ENCODE measurements around the gene PIP5K1B.
"Not testable (repeated sequence)": the region's sequence is repeated elsewhere in the genome, so short reads cannot be mapped to it uniquely, and the experiment has no call there.

Gene PIP5K1B

GRCh38 chr9:68698943-68699509 lies 6.0 kb upstream of the PIP5K1B start:
- in situ Hi-C loops (cut with HindIII; ENCODE audit: low pct_unique_long_range_greater_than_20kb, low sequenced_read_pairs), result no loop called here
- DNase-seq (ENCODE audit: low read depth in 1 of 2, low spot score in 1 of 2), result no peak
- no peak for TF ChIP-seq JUND (IDR thresholded peaks at IDR 0.05; ENCODE audit: low read depth)

GRCh38 chr9:68699625-68700024 lies 5.4 kb upstream of the PIP5K1B start:
- DNase-seq (ENCODE audit: low read depth in 1 of 2, low spot score in 1 of 2); in situ Hi-C loops (cut with HindIII; ENCODE audit: low pct_unique_long_range_greater_than_20kb, low sequenced_read_pairs): not testable (repeated sequence)

DNA sequence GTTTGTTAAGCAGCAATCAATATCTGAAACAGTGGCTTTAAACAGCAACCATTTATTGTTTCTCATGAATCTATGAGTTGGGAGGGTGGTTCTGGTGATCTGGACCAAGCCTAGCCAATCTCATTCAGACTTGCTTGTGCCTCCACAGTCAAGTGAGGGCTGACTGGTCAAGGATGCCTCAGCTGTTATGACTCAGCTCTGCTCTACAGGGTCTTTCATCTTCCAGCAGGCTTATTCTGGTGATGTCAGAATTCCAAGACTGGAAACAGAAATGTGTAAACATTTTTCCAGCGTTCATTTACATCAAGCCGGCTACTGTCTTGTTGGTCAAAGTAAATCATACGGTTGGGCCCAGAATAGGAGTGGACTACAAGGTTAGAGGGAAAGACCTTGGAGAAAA lies 2.5 kb upstream of the PIP5K1B start:
- in situ Hi-C loops (cut with HindIII; ENCODE audit: low pct_unique_long_range_greater_than_20kb, low sequenced_read_pairs), result no loop called here
- DNase-seq (ENCODE audit: low read depth in 1 of 2, low spot score in 1 of 2), result no peak
- no peak for TF ChIP-seq JUND (IDR thresholded peaks at IDR 0.05; ENCODE audit: low read depth)

- no peak for TF ChIP-seq JUND (IDR thresholded peaks at IDR 0.05; ENCODE audit: low read depth)
- no peak for DNase-seq (ENCODE audit: low read depth in 1 of 2, low spot score in 1 of 2)
- in situ Hi-C loops (cut with HindIII; ENCODE audit: low pct_unique_long_range_greater_than_20kb, low sequenced_read_pairs), result no loop called here
These were observed 1.4 kb upstream of the PIP5K1B start for GRCh38 chr9:68703672-68704071.

- DNase-seq (ENCODE audit: low read depth in 1 of 2, low spot score in 1 of 2), result peak in 1 of 2 experiments; percentile 2
- in situ Hi-C loops (cut with HindIII; ENCODE audit: low pct_unique_long_range_greater_than_20kb, low sequenced_read_pairs), result no loop called here
- TF ChIP-seq JUND (IDR thresholded peaks at IDR 0.05; ENCODE audit: low read depth), result no peak
These were observed 584 bp upstream of the PIP5K1B start for GRCh38 chr9:68704498-68704813.

- in situ Hi-C loops (cut with HindIII; ENCODE audit: low pct_unique_long_range_greater_than_20kb, low sequenced_read_pairs), result no loop called here
- TF ChIP-seq JUND (IDR thresholded peaks at IDR 0.05; ENCODE audit: low read depth), result no peak
- DNase-seq (ENCODE audit: low read depth in 1 of 2, low spot score in 1 of 2), result no peak
These were observed 707 bp downstream of the PIP5K1B start for GRCh38 chr9:68705531-68706362.

DNA sequence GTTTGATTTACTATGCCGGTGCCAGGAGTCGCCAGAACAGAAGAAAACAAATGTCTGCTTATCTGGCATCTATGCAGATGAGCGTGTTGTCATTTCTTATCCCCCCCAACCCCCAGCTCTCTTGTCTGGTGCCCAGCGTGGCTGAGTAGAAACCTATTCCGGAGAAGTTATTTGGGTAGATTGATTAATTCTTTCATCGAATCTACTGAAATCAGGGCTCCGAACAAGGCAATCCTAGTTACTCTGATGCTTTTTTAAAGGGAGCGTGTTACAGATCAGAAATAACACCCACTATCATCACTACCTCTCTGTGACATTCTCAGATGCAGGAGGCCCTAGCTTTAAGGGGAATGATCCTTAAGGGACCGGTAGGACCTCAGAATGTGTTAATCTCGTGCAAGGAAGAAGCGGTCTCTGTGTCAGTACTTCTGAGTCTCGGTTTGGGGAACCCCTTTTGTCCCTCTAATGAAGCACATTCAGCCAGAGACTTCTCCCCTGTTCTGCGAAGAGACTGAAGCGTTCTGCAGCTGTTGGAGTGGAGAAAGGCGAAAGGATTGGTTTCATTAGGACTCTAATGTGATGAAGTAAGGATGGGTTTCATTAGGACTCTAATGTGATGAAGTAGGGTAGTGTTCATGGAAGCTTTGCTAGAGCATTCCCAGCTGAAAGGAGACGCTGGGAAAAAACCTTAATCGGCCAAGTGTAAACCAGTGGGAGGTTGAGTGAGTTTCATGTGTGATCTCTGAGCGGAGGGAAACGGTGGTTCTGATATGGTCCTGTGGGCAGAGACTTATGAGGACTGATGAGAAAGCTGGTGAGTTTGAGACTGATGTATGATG lies 1.5 kb downstream of the PIP5K1B start:
- in situ Hi-C loops (cut with HindIII; ENCODE audit: low pct_unique_long_range_greater_than_20kb, low sequenced_read_pairs), result no loop called here
- no peak for DNase-seq (ENCODE audit: low read depth in 1 of 2, low spot score in 1 of 2)
- TF ChIP-seq JUND (IDR thresholded peaks at IDR 0.05; ENCODE audit: low read depth), result no peak

DNA sequence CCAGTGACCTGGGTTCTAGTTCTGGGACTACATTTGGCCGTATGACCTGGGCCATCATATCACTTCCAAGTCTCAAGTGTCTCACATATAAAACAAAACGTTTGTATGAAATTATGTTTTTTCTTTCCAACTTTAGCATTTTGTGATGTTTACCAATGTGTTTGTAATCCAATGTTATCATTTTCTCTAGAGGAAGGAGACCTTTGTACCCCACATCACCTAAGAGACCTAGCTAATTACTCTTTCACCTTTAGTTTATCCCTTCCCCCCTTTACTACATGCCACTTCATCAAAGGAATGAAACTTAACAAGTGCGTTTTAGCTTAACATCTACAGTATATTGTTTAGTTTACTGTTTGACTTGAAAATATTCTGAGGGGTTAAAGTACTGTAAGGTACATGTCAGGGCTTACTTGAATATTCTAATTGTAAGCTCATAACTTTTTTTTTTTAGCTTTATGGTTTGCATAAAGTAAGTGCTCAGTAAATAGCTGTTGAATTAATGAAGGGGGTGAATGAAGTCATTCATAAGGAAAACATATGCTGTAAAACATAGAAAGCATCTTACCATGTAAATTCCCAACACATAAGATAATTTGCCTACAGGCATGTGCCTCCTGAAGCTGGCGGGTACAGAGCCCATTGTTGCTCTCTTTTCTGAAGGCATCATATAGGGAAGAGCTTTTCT lies 2.9 kb downstream of the PIP5K1B start:
- TF ChIP-seq JUND (IDR thresholded peaks at IDR 0.05; ENCODE audit: low read depth), result no peak
- in situ Hi-C loops (cut with HindIII; ENCODE audit: low pct_unique_long_range_greater_than_20kb, low sequenced_read_pairs), result no loop called here
- DNase-seq (ENCODE audit: low read depth in 1 of 2, low spot score in 1 of 2), result no peak

GRCh38 chr9:68708513-68708912 lies 3.5 kb downstream of the PIP5K1B start:
- no peak for DNase-seq (ENCODE audit: low read depth in 1 of 2, low spot score in 1 of 2)
- in situ Hi-C loops (cut with HindIII; ENCODE audit: low pct_unique_long_range_greater_than_20kb, low sequenced_read_pairs), result no loop called here

GRCh38 chr9:68709291-68710110 lies 4.5 kb downstream of the PIP5K1B start:
- TF ChIP-seq JUND (IDR thresholded peaks at IDR 0.05; ENCODE audit: low read depth), result no peak
- in situ Hi-C loops (cut with HindIII; ENCODE audit: low pct_unique_long_range_greater_than_20kb, low sequenced_read_pairs), result no loop called here
- DNase-seq (ENCODE audit: low read depth in 1 of 2, low spot score in 1 of 2), result no peak

More at GRCh38 chr9:68708513-68708912, 3.5 kb downstream of the PIP5K1B start:
- no peak for TF ChIP-seq JUND (IDR thresholded peaks at IDR 0.05; ENCODE audit: low read depth)

DNA sequence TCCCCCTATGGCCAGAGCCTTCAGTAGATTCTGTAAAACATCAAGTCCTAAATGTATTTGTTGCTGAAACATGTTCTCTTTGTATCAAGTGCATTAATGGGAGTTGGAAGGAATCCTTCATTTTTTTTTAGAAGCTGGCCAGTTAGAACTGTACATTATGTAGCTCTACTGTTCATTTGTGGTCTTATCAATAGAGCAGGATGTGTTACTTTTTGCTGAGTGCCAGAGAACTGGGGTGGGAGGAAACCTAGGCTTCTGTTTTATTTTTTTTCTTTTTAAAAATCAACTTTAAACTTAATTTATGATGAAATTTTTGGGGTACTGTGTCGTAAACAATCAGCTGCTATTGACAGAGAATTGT lies 5.1 kb downstream of the PIP5K1B start:
- in situ Hi-C loops (cut with HindIII; ENCODE audit: low pct_unique_long_range_greater_than_20kb, low sequenced_read_pairs), result no loop called here
- TF ChIP-seq JUND (IDR thresholded peaks at IDR 0.05; ENCODE audit: low read depth), result no peak
- DNase-seq (ENCODE audit: low read depth in 1 of 2, low spot score in 1 of 2), result no peak

- no peak for TF ChIP-seq JUND (IDR thresholded peaks at IDR 0.05; ENCODE audit: low read depth)
- in situ Hi-C loops (cut with HindIII; ENCODE audit: low pct_unique_long_range_greater_than_20kb, low sequenced_read_pairs), result no loop called here
- DNase-seq (ENCODE audit: low read depth in 1 of 2, low spot score in 1 of 2), result no peak
These were observed 6.2 kb downstream of the PIP5K1B start for GRCh38 chr9:68711281-68711680.

Measured in T47D (cell line).